SU-DHL-6 (cell line): ENCODE data around the gene CP.
A peak's percentile ranks its signal among the peaks of the same experiment; 100 is the strongest.

Source experiments
- H2AFZ ChIP-seq: fragments of 200-600 bp; sonication (generic); 2 replicates; pipeline ENCODE4 v1.6.1; 2014; ENCODE audit warnings: low read depth, mild to moderate bottlenecking, moderate library complexity, mixed read lengths, antibody characterized with exemption, low read length; ENCODE audit not compliant: severe bottlenecking
- H3F3A ChIP-seq: fragments of 200-600 bp; shearing (Covaris generic); 2 replicates; pipeline ENCODE4 v1.6.0; 2016; ENCODE audit warnings: antibody characterized with exemption, mild to moderate bottlenecking; ENCODE audit not compliant: insufficient read depth
- H3K27ac ChIP-seq: fragments of 200-600 bp; sonication (generic); 2 replicates; pipeline ENCODE4 v1.5.1; 2016; ENCODE audit warnings: low read depth, mild to moderate bottlenecking, low read length, moderate library complexity, mixed read lengths
- H3K27me3 ChIP-seq: fragments of 200-600 bp; sonication (generic), shearing (Covaris generic); 2 replicates; pipeline ENCODE4 v1.6.0; 2014; ENCODE audit warnings: mild to moderate bottlenecking, low read length
- H3K36me3 ChIP-seq: fragments of 200-600 bp; sonication (generic); 2 replicates; pipeline ENCODE4 v1.6.1; 2014; ENCODE audit warnings: mild to moderate bottlenecking, low read length, mixed read lengths
- H3K4me2 ChIP-seq: fragments of 300-600, 200-600 bp; shearing (Covaris generic), sonication (generic); 2 replicates; pipeline ENCODE4 v1.6.0; 2014; ENCODE audit warnings: low read length, low read depth, mild to moderate bottlenecking; ENCODE audit not compliant: poor library complexity, severe bottlenecking
- H3K4me3 ChIP-seq: fragments of 200-600 bp; sonication (generic); 2 replicates; pipeline ENCODE4 v1.5.1; 2014; ENCODE audit warnings: antibody characterized with exemption, low read length, mild to moderate bottlenecking, mixed read lengths; ENCODE audit not compliant: insufficient read depth, poor library complexity, severe bottlenecking
- H3K79me2 ChIP-seq: fragments of 200-600 bp; sonication (generic); 2 replicates; pipeline ENCODE4 v1.6.1; 2014; ENCODE audit warnings: mild to moderate bottlenecking, low read length, moderate library complexity; ENCODE audit not compliant: insufficient read depth
- H3K9ac ChIP-seq: fragments of 200-600 bp; sonication (generic); 2 replicates; pipeline ENCODE4 v1.7.0; 2014; ENCODE audit warnings: mild to moderate bottlenecking, low read length
- H3K9me2 ChIP-seq: fragments of 200-600 bp; sonication (generic); replicated peaks from 2 replicates; pipeline ENCODE4 v1.6.1; 2014; ENCODE audit warnings: low read length; ENCODE audit not compliant: insufficient read depth
- H3K9me3 ChIP-seq: fragments of 200-600 bp; sonication (generic); 2 replicates; pipeline ENCODE4 v1.6.1; 2014; ENCODE audit warnings: low read length, mixed read lengths; ENCODE audit not compliant: insufficient read depth
- H4K20me1 ChIP-seq: fragments of 200-600 bp; sonication (generic); 2 replicates; pipeline ENCODE4 v1.6.1; 2014; ENCODE audit warnings: low read depth, mild to moderate bottlenecking, antibody characterized with exemption, low read length, moderate library complexity, mixed read lengths
- CTCF ChIP-seq: fragments of 200-600 bp; sonication (generic); IDR thresholded peaks from one replicate; pipeline ENCODE4 v1.5.1; 2017; ENCODE audit warnings: antibody characterized with exemption, mild to moderate bottlenecking, low read length, moderate library complexity; ENCODE audit not compliant: insufficient read depth, poor library complexity, severe bottlenecking
- EZH2phosphoT487 ChIP-seq: fragments of 200-600 bp; sonication (generic), shearing (Covaris generic); conservative IDR thresholded peaks from 2 replicates; pipeline ENCODE4 v1.6.1; 2018; ENCODE audit warnings: mild to moderate bottlenecking, antibody characterized with exemption, low read length, moderate library complexity, mixed read lengths

CP gene

GRCh38 chr3:149207475-149207874, 14.2 kb downstream of the CP start:
- no peaks in the 10 kb centered on the region for H3F3A ChIP-seq
- H3K4me3 ChIP-seq: no peak overlapping the region
- no peak overlapping the region for H3K9ac ChIP-seq
- no peak for TF ChIP-seq CTCF
- TF ChIP-seq EZH2phosphoT487: no peak
- H4K20me1 ChIP-seq: no peaks in the 10 kb centered on the region
- H3K79me2 ChIP-seq: no peaks in the 10 kb centered on the region
- no peak overlapping the region for H3K27ac ChIP-seq
- no peaks in the 10 kb centered on the region for H3K9me3 ChIP-seq
- no peaks in the 10 kb centered on the region for H3K36me3 ChIP-seq
- H2AFZ ChIP-seq: no peak overlapping the region
- H3K9me2 ChIP-seq: no peaks in the 10 kb centered on the region
- H3K4me2 ChIP-seq: no peak overlapping the region
- H3K27me3 ChIP-seq: no peaks in the 10 kb centered on the region

- H3K9me2 ChIP-seq: no peaks in the 10 kb centered on the region
- H3K27me3 ChIP-seq: no peaks in the 10 kb centered on the region
- peak overlapping the region; percentile 80 for H2AFZ ChIP-seq
- no peak overlapping the region for H3K9ac ChIP-seq
- H3K4me2 ChIP-seq: no peak overlapping the region
- no peaks in the 10 kb centered on the region for H3F3A ChIP-seq
- no peak overlapping the region for H3K4me3 ChIP-seq
- no peak overlapping the region for H3K27ac ChIP-seq
- H3K79me2 ChIP-seq: no peaks in the 10 kb centered on the region
- TF ChIP-seq EZH2phosphoT487 (no peak), CTCF (no peak)
- no peaks in the 10 kb centered on the region for H3K9me3 ChIP-seq
- H4K20me1 ChIP-seq: no peaks in the 10 kb centered on the region
- H3K36me3 ChIP-seq: no peaks in the 10 kb centered on the region
Observed at GRCh38 chr3:149204390-149204991, 17.1 kb downstream of the CP start.

GRCh38 chr3:149203758-149204157, 17.9 kb downstream of the CP start:
- no peaks in the 10 kb centered on the region for H3K36me3 ChIP-seq
- H2AFZ ChIP-seq: peak overlapping the region; percentile 80
- no peaks in the 10 kb centered on the region for H3K79me2 ChIP-seq
- no peak for TF ChIP-seq EZH2phosphoT487
- TF ChIP-seq CTCF: no peak
- H3K27ac ChIP-seq: no peak overlapping the region
- no peak overlapping the region for H3K4me2 ChIP-seq
- no peaks in the 10 kb centered on the region for H4K20me1 ChIP-seq
- H3K9me3 ChIP-seq: no peaks in the 10 kb centered on the region
- no peak overlapping the region for H3K9ac ChIP-seq
- no peak overlapping the region for H3K4me3 ChIP-seq
- H3K9me2 ChIP-seq: no peaks in the 10 kb centered on the region
- no peaks in the 10 kb centered on the region for H3F3A ChIP-seq
- H3K27me3 ChIP-seq: no peaks in the 10 kb centered on the region

- Histone ChIP-seq H3K36me3 (no peaks in the 10 kb centered on the region), H3F3A (no peaks in the 10 kb centered on the region), H3K27ac (no peak overlapping the region), H3K9me3 (no peaks in the 10 kb centered on the region), H3K9ac (no peak overlapping the region), H3K4me3 (no peak overlapping the region), H3K4me2 (no peak overlapping the region), H3K9me2 (no peaks in the 10 kb centered on the region), H3K27me3 (no peaks in the 10 kb centered on the region), H2AFZ (no peak overlapping the region), H3K79me2 (no peaks in the 10 kb centered on the region), H4K20me1 (no peaks in the 10 kb centered on the region)
- no peak for TF ChIP-seq CTCF
- TF ChIP-seq EZH2phosphoT487: no peak
Observed at GRCh38 chr3:149199474-149199873, 22.2 kb downstream of the CP start.
